Osteoblast (primary cell): ENCODE data around the gene GNAQ. TPM values are rescaled to one million over a fixed set of nuclear protein-coding genes. Genes with fewer than 3 reads are reported as not detected.

ENCODE experiments used
- DNase-seq: peaks from one replicate; pipeline ENCODE4 v3.0.0; 2011; ENCODE audit warnings: low spot score, mixed read lengths; ENCODE audit not compliant: insufficient read length; ENCODE audit errors: missing footprints
- H2AFZ ChIP-seq: 2 replicates; pipeline ENCODE4 v1.6.0; 2011; ENCODE audit warnings: mild to moderate bottlenecking, low read length
- H3K27ac ChIP-seq: 2 replicates; pipeline ENCODE4 v1.5.1; 2011; ENCODE audit warnings: mild to moderate bottlenecking, low read depth, low read length, moderate library complexity
- H3K27me3 ChIP-seq: 2 replicates; pipeline ENCODE4 v1.6.0; 2012; ENCODE audit warnings: mild to moderate bottlenecking, control low read depth, inconsistent platforms, low read length, moderate library complexity; ENCODE audit not compliant: insufficient read depth
- H3K36me3 ChIP-seq: 2 replicates; pipeline ENCODE4 v1.5.1; 2011; ENCODE audit warnings: mild to moderate bottlenecking, low read length, control low read depth, moderate library complexity; ENCODE audit not compliant: insufficient read depth
- H3K4me1 ChIP-seq: 2 replicates; pipeline ENCODE4 v1.5.1; 2011; ENCODE audit warnings: mild to moderate bottlenecking, low read length, control low read depth, moderate library complexity; ENCODE audit not compliant: insufficient read depth
- H3K4me2 ChIP-seq: 2 replicates; pipeline ENCODE4 v1.6.0; 2011; ENCODE audit warnings: mild to moderate bottlenecking, low read length; ENCODE audit not compliant: insufficient read depth
- H3K4me3 ChIP-seq: fragments of 200-600 bp; sonication (generic); 3 replicates; pipeline ENCODE4 v1.5.1; 2012; ENCODE audit warnings: mild to moderate bottlenecking, low read length, inconsistent platforms; ENCODE audit not compliant: insufficient read depth
- H3K79me2 ChIP-seq: 2 replicates; pipeline ENCODE4 v1.6.0; 2012; ENCODE audit warnings: mild to moderate bottlenecking, low read length, control low read depth, inconsistent platforms; ENCODE audit not compliant: insufficient read depth
- H3K9me3 ChIP-seq: 2 replicates; pipeline ENCODE4 v1.5.1; 2011; ENCODE audit warnings: low read depth, low read length, control low read depth
- H4K20me1 ChIP-seq: 2 replicates; pipeline ENCODE4 v1.6.0; 2012; ENCODE audit warnings: mild to moderate bottlenecking, low read length, control low read depth; ENCODE audit not compliant: insufficient read depth
- CTCF ChIP-seq: IDR thresholded peaks from 2 replicates; pipeline ENCODE4 v1.5.1; 2011; ENCODE audit warnings: mild to moderate bottlenecking, low read depth, low read length, moderate library complexity; ENCODE audit errors: extremely low read depth
- total RNA-seq: library from RNA; depleted of rRNA; stranded (reverse); fragments of >200 nt; gene quantifications from 2 replicates; pipeline ENCODE4 v1.2.3, GENCODE V29; 2012

Gene GNAQ
- total RNA-seq, 1 donor = 64.8 TPM

- Histone ChIP-seq H3K79me2 (peaks cover 84% of the 10 kb centered on the region), H3K27ac (no peak overlapping the region)
These were observed 43.0 kb downstream of the GNAQ start for GRCh38 chr9:77988630-77989029.

GRCh38 chr9:77987880-77988525 is 43.6 kb downstream of the GNAQ start:
- Histone ChIP-seq H3K4me1 (no peaks in the 10 kb centered on the region), H3K79me2 (peaks cover 85% of the 10 kb centered on the region), H3K36me3 (no peaks in the 10 kb centered on the region), H3K27ac (no peak overlapping the region), H2AFZ (no peak overlapping the region), H3K4me3 (no peak overlapping the region), H3K4me2 (no peak overlapping the region), H3K27me3 (no peaks in the 10 kb centered on the region), H4K20me1 (peaks cover 35% of the 10 kb centered on the region), H3K9me3 (no peaks in the 10 kb centered on the region)
- DNase-seq = no peak
- no peak for TF ChIP-seq CTCF

More at GRCh38 chr9:77988630-77989029, 43.0 kb downstream of the GNAQ start:
- Histone ChIP-seq H3K36me3 (no peaks in the 10 kb centered on the region), H3K9me3 (no peaks in the 10 kb centered on the region), H3K4me3 (no peak overlapping the region), H3K4me2 (no peak overlapping the region), H4K20me1 (peaks cover 35% of the 10 kb centered on the region), H3K27me3 (no peaks in the 10 kb centered on the region), H3K4me1 (no peaks in the 10 kb centered on the region), H2AFZ (no peak overlapping the region)
- DNase-seq = no peak
- no peak for TF ChIP-seq CTCF

GRCh38 chr9:77987081-77987656 is 44.4 kb downstream of the GNAQ start:
- Histone ChIP-seq H3K4me1 (no peaks in the 10 kb centered on the region), H4K20me1 (peaks cover 35% of the 10 kb centered on the region)

More at GRCh38 chr9:77987081-77987656, 44.4 kb downstream of the GNAQ start:
- Histone ChIP-seq H3K27me3 (no peaks in the 10 kb centered on the region), H3K4me3 (no peak overlapping the region), H3K27ac (no peak overlapping the region), H3K36me3 (no peaks in the 10 kb centered on the region), H2AFZ (no peak overlapping the region), H3K9me3 (no peaks in the 10 kb centered on the region), H3K79me2 (peaks cover 85% of the 10 kb centered on the region), H3K4me2 (no peak overlapping the region)
- DNase-seq = no peak
- TF ChIP-seq CTCF = no peak
